CD14-positive monocyte (primary cell): Measurements from ENCODE around the gene DACT1. TPM values are rescaled to one million over a fixed set of nuclear protein-coding genes. Genes with fewer than 3 reads are reported as not detected.

Experiments
- DNase-seq, 3 donors: peaks; one replicate each; pipeline ENCODE4 v3.0.0-alpha.2; 2011 to 2022
- H2AFZ ChIP-seq: 2 replicates; pipeline ENCODE4 v1.6.0; 2012; ENCODE audit warnings: mild to moderate bottlenecking, low read depth, low read length, inconsistent platforms; ENCODE audit not compliant: insufficient read depth, poor library complexity, severe bottlenecking
- H3K27ac ChIP-seq, 2 donors: 1 replicate in 1 of 2; 2 replicates in 1 of 2; pipeline ENCODE4 v1.5.1; 2012 to 2013; ENCODE audit warnings: low read length in 2 of 2, control low read depth in 1 of 2, inconsistent platforms in 1 of 2, low read depth in 1 of 2, mild to moderate bottlenecking in 1 of 2
- H3K27me3 ChIP-seq, 2 donors: one replicate each; pipeline versions ENCODE4 v1.6.0 to v1.6.1; 2011 to 2013; ENCODE audit warnings: low read length in 2 of 2; ENCODE audit not compliant: control insufficient read depth in 2 of 2, insufficient read depth in 2 of 2
- H3K36me3 ChIP-seq, 2 donors: replicated peaks in 1 of 2; 1 replicate in 1 of 2; 2 replicates in 1 of 2; pipeline versions ENCODE4 v1.5.1 to v1.6.1; 2012 to 2013; ENCODE audit warnings: low read length in 2 of 2, control low read depth in 1 of 2, inconsistent platforms in 1 of 2, mild to moderate bottlenecking in 1 of 2; ENCODE audit not compliant: insufficient read depth in 2 of 2, control insufficient read depth in 1 of 2
- H3K4me1 ChIP-seq, 2 donors: 1 replicate in 1 of 2; 2 replicates in 1 of 2; pipeline versions ENCODE4 v1.5.1 to v1.6.1; 2012 to 2013; ENCODE audit warnings: low read length in 2 of 2, control low read depth in 1 of 2, inconsistent platforms in 1 of 2, mild to moderate bottlenecking in 1 of 2, moderate library complexity in 1 of 2; ENCODE audit not compliant: insufficient read depth in 2 of 2, control insufficient read depth in 1 of 2
- H3K4me2 ChIP-seq: replicated peaks from 2 replicates; pipeline ENCODE3; 2012; ENCODE audit warnings: low read length, moderate library complexity, mild to moderate bottlenecking; ENCODE audit not compliant: poor library complexity, severe bottlenecking; ENCODE audit errors: extremely low read depth
- H3K4me3 ChIP-seq, 3 experiments: fragments of 200-600 bp in 1 of 3; sonication (generic) in 1 of 3; replicated peaks in 1 of 3; 1 replicate in 2 of 3; 2 replicates in 1 of 3; pipeline ENCODE4 v1.5.1; 2011 to 2013; ENCODE audit warnings: low read length in 3 of 3, mild to moderate bottlenecking in 3 of 3, control low read depth in 2 of 3, low read depth in 2 of 3, inconsistent platforms in 1 of 3, moderate library complexity in 1 of 3
- H3K79me2 ChIP-seq: 2 replicates; pipeline ENCODE4 v1.6.0; 2012; ENCODE audit warnings: mild to moderate bottlenecking, control low read depth, inconsistent platforms, low read length, moderate library complexity; ENCODE audit not compliant: insufficient read depth
- H3K9ac ChIP-seq: 2 replicates; pipeline ENCODE4 v1.6.0; 2017; ENCODE audit warnings: low read length, mild to moderate bottlenecking; ENCODE audit not compliant: insufficient read depth, poor library complexity, severe bottlenecking
- H3K9me3 ChIP-seq, 2 donors: replicated peaks in 1 of 2; 1 replicate in 1 of 2; 2 replicates in 1 of 2; pipeline versions ENCODE4 v1.5.1 to v1.6.1; 2012 to 2013; ENCODE audit warnings: low read length in 2 of 2, control low read depth in 1 of 2; ENCODE audit not compliant: control insufficient read depth in 1 of 2, insufficient read depth in 1 of 2
- H4K20me1 ChIP-seq: 2 replicates; pipeline ENCODE4 v1.6.0; 2012; ENCODE audit warnings: mild to moderate bottlenecking, low read length, control low read depth, moderate library complexity; ENCODE audit not compliant: insufficient read depth
- H3K27ac Mint-ChIP-seq, 7 donors: one replicate each; pipeline ENCODE4 v1.8.0; 2020; ENCODE audit warnings: mild to moderate bottlenecking in 7 of 7, mixed read lengths in 7 of 7, moderate library complexity in 6 of 7, inconsistent platforms in 2 of 7
- H3K27me3 Mint-ChIP-seq, 3 donors: one replicate each; pipeline ENCODE4 v1.8.0; 2021 to 2022; ENCODE audit warnings: low read depth in 3 of 3, mild to moderate bottlenecking in 3 of 3, mixed read lengths in 3 of 3, moderate library complexity in 3 of 3, inconsistent platforms in 1 of 3
- H3K36me3 Mint-ChIP-seq, 2 donors: one replicate each; pipeline ENCODE4 v1.8.0; 2020; ENCODE audit warnings: mixed read lengths in 2 of 2, inconsistent platforms in 1 of 2, mild to moderate bottlenecking in 1 of 2
- H3K4me1 Mint-ChIP-seq: one replicate; pipeline ENCODE4 v1.8.0; 2020; ENCODE audit warnings: mild to moderate bottlenecking, mixed read lengths
- H3K4me3 Mint-ChIP-seq, 2 donors: one replicate each; pipeline ENCODE4 v1.8.0; 2020; ENCODE audit warnings: mild to moderate bottlenecking in 2 of 2, mixed read lengths in 2 of 2, moderate library complexity in 1 of 2
- H3K9me3 Mint-ChIP-seq, 7 donors: one replicate each; pipeline ENCODE4 v1.8.0; 2020 to 2022; ENCODE audit warnings: mixed read lengths in 7 of 7, mild to moderate bottlenecking in 6 of 7, moderate library complexity in 6 of 7, inconsistent platforms in 2 of 7
- WGBS: methylation state at CpG from one replicate; pipeline ENCODE4 v1.1.5; 2013; ENCODE audit warnings: missing lambda C conversion rate; ENCODE audit not compliant: insufficient coverage; 5-methylcytosine and 5-hydroxymethylcytosine counted together
- intact Hi-C, 2 donors: fragments of 100-400 bp; cut with micrococcal nuclease; formaldehyde crosslinking; loops; one replicate each; pipeline versions ENCODE4 v1.15.0 to v1.15.1; 2023
- polyA plus RNA-seq, 3 donors: library from polyadenylated mRNA; depleted of rRNA in 1 of 3; unstranded in 2 of 3; stranded (reverse) in 1 of 3; fragments of 300-500 nt in 2 of 3; fragments of >200 nt in 1 of 3; fragmentation: Illumina TruSeq in 2 of 3; gene quantifications; 1 replicate in 2 of 3; 2 replicates in 1 of 3; pipeline ENCODE4 v1.2.3, GENCODE V29; 2012 to 2021
- TF ChIP-seq, protein P1 (sequence below): fragments of 200-600 bp; IDR thresholded peaks from one replicate; pipeline ENCODE4 v1.8.0; 2022; ENCODE audit warnings: antibody characterized with exemption, mild to moderate bottlenecking

The DACT1 gene
- polyA plus RNA-seq, 3 donors, result 0.09 TPM; not detected in 2

DNA sequence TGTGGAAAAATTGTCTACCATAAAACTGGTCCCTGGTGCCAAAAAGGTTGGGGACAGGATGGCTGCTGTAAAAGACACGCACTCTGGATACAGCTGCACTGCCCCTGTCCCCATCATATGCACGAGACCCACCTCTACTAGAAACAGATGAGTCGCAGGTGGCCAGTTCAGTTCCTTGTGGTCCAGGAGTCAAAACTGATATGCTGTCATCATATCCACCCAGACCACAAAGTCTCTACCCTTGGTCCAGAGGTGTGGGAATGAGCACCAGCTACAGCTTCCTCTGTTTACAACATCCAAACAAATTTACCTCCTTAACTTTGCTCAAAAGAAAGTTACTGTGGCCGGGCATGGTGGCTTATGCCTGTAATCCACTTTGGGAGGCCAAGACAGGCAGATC, 43.8 kb upstream of the DACT1 start:
- Mint-ChIP-seq H3K9me3 (peaks cover 0 to 7% (median 2%) of the 10 kb centered on the region in 7 donors), H3K27ac (peak overlapping the region in 1 of 7 donors; percentile 30), H3K36me3 (no peaks in the 10 kb centered on the region), H3K27me3 (peaks cover 0 to 2% (median 0%) of the 10 kb centered on the region in 3 donors), H3K4me1 (no peaks in the 10 kb centered on the region), H3K4me3 (no peak overlapping the region)
- no peaks in the 10 kb centered on the region for H3K9me3 ChIP-seq
- no peaks in the 10 kb centered on the region for H3K27me3 ChIP-seq
- H3K27ac ChIP-seq, result no peak overlapping the region
- no peak overlapping the region for H2AFZ ChIP-seq
- H3K4me2 ChIP-seq, result no peak overlapping the region
- no peaks in the 10 kb centered on the region for H3K79me2 ChIP-seq
- no peak overlapping the region for H3K4me3 ChIP-seq
- no peaks in the 10 kb centered on the region for H3K4me1 ChIP-seq
- DNase-seq, result no peak
- TF ChIP-seq, protein P1, sequence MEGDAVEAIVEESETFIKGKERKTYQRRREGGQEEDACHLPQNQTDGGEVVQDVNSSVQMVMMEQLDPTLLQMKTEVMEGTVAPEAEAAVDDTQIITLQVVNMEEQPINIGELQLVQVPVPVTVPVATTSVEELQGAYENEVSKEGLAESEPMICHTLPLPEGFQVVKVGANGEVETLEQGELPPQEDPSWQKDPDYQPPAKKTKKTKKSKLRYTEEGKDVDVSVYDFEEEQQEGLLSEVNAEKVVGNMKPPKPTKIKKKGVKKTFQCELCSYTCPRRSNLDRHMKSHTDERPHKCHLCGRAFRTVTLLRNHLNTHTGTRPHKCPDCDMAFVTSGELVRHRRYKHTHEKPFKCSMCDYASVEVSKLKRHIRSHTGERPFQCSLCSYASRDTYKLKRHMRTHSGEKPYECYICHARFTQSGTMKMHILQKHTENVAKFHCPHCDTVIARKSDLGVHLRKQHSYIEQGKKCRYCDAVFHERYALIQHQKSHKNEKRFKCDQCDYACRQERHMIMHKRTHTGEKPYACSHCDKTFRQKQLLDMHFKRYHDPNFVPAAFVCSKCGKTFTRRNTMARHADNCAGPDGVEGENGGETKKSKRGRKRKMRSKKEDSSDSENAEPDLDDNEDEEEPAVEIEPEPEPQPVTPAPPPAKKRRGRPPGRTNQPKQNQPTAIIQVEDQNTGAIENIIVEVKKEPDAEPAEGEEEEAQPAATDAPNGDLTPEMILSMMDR, result no peak
- no peaks in the 10 kb centered on the region for H3K36me3 ChIP-seq
- H4K20me1 ChIP-seq, result no peaks in the 10 kb centered on the region
- intact Hi-C loops, result no loop called here
- WGBS, result 100% methylated on average over 3 of the region's 4 CpGs
- H3K9ac ChIP-seq, result no peak overlapping the region

DNA sequence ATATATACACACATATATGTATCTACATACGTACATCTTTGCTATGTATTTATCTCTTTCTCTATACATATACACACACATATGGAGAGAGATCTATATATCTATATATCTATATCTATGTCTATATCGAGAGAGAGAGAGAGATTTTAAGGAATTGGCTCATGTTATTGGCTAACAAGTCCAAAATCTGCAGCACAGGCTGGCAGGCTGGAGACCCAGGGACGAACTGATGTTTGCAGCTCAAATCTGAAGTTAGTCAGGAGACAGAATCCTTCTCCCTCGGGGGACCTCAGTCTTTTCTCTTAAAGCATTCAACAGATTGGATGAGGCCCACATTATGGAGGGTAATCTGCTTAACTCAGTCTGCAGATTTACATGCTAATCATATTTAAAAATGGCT, 40.7 kb upstream of the DACT1 start:
- H3K9me3 Mint-ChIP-seq, result peaks cover 0 to 2% (median under 1%) of the 10 kb centered on the region in 7 donors
- no peaks in the 10 kb centered on the region for H3K4me1 Mint-ChIP-seq
- H4K20me1 ChIP-seq, result no peaks in the 10 kb centered on the region
- H3K36me3 ChIP-seq, result no peaks in the 10 kb centered on the region
- H3K79me2 ChIP-seq, result no peaks in the 10 kb centered on the region
- H3K36me3 Mint-ChIP-seq, result no peaks in the 10 kb centered on the region
- H3K4me1 ChIP-seq, result no peaks in the 10 kb centered on the region
- H3K4me2 ChIP-seq, result no peak overlapping the region
- intact Hi-C loops, result no loop called here
- no peak overlapping the region for H3K9ac ChIP-seq
- no peaks in the 10 kb centered on the region for H3K27me3 ChIP-seq
- H3K4me3 ChIP-seq, result no peak overlapping the region
- no peaks in the 10 kb centered on the region for H3K9me3 ChIP-seq
- DNase-seq, result no peak
- 100% methylated on average over 1 of the region's 4 CpGs for WGBS
- no peak overlapping the region for H3K27ac Mint-ChIP-seq
- H3K27me3 Mint-ChIP-seq, result peaks cover 0 to 2% (median 0%) of the 10 kb centered on the region in 3 donors
- H3K27ac ChIP-seq, result no peak overlapping the region
- no peak overlapping the region for H2AFZ ChIP-seq
- no peak overlapping the region for H3K4me3 Mint-ChIP-seq
- TF ChIP-seq, protein P1, result no peak
